Endodermal cell (in vitro differentiated cells): ENCODE data around the gene TBC1D16. TPM values are rescaled to one million over a fixed set of nuclear protein-coding genes. Genes with fewer than 3 reads are reported as not detected.
A peak's percentile ranks its signal among the peaks of the same experiment; 100 is the strongest.

Experiments used
- DNase-seq: peaks from one replicate; pipeline ENCODE4 v3.0.0-alpha.2; 2017
- H3K27ac ChIP-seq: 2 replicates; pipeline ENCODE4 v1.5.1; 2013; ENCODE audit warnings: mild to moderate bottlenecking, low read depth, low read length, moderate library complexity
- H3K27me3 ChIP-seq: 2 replicates; pipeline ENCODE4 v1.6.1; 2013; ENCODE audit warnings: mild to moderate bottlenecking, low read length, moderate library complexity; ENCODE audit not compliant: insufficient read depth, control insufficient read depth, poor library complexity, severe bottlenecking
- H3K36me3 ChIP-seq: 2 replicates; pipeline ENCODE4 v1.7.0; 2013; ENCODE audit warnings: mild to moderate bottlenecking, low read length, moderate library complexity; ENCODE audit not compliant: control insufficient read depth, insufficient read depth
- H3K4me1 ChIP-seq: one replicate; pipeline ENCODE4 v1.7.0; 2013; ENCODE audit warnings: low read length; ENCODE audit not compliant: control insufficient read depth, insufficient read depth
- H3K4me3 ChIP-seq: 2 replicates; pipeline ENCODE4 v1.5.1; 2013; ENCODE audit warnings: mild to moderate bottlenecking, low read length, moderate library complexity
- H3K9ac ChIP-seq: 2 replicates; pipeline ENCODE4 v1.6.1; 2013; ENCODE audit warnings: mild to moderate bottlenecking, low read length, moderate library complexity; ENCODE audit not compliant: poor library complexity, severe bottlenecking; ENCODE audit errors: extremely low read depth
- H3K9me3 ChIP-seq: 2 replicates; pipeline ENCODE4 v1.6.1; 2013; ENCODE audit warnings: mild to moderate bottlenecking, low read length, moderate library complexity; ENCODE audit not compliant: control insufficient read depth
- H3K27ac Mint-ChIP-seq: 2 replicates; pipeline ENCODE4 v1.8.0; 2020; ENCODE audit warnings: mixed read lengths
- H3K27me3 Mint-ChIP-seq: 2 replicates; pipeline ENCODE4 v1.8.0; 2021; ENCODE audit warnings: mild to moderate bottlenecking, mixed read lengths; ENCODE audit not compliant: insufficient read depth
- H3K36me3 Mint-ChIP-seq: 2 replicates; pipeline ENCODE4 v1.8.0; 2020; ENCODE audit warnings: low read depth, mixed read lengths
- H3K4me1 Mint-ChIP-seq: 2 replicates; pipeline ENCODE4 v1.8.0; 2020; ENCODE audit warnings: mixed read lengths
- H3K4me3 Mint-ChIP-seq: 2 replicates; pipeline ENCODE4 v1.8.0; 2020; ENCODE audit warnings: mild to moderate bottlenecking, moderate library complexity, mixed read lengths
- H3K9me3 Mint-ChIP-seq: 2 replicates; pipeline ENCODE4 v1.8.0; 2020; ENCODE audit warnings: mild to moderate bottlenecking, mixed read lengths
- CTCF ChIP-seq: fragments of 200-600 bp; sonication (generic); conservative IDR thresholded peaks from 2 replicates; pipeline ENCODE4 v1.5.0; 2021; ENCODE audit warnings: antibody characterized with exemption, mild to moderate bottlenecking
- WGBS, 2 experiments: methylation state at CpG; one replicate each; pipeline versions ENCODE4 v1.1.5 to v1.1.7; 2013; ENCODE audit warnings: missing lambda C conversion rate in 2 of 2, mixed read lengths in 1 of 2; ENCODE audit not compliant: insufficient coverage in 1 of 2, insufficient read length in 1 of 2; 5-methylcytosine and 5-hydroxymethylcytosine counted together
- total RNA-seq, 2 donors: library from RNA; stranded (reverse); fragmentation: NEBNext Ultra II Directional in 1 of 2; extraction: Animal tissue kit (Norgen Biotek cat#: 25700) in 1 of 2; gene quantifications; 2 replicates in 1 of 2; 3 replicates in 1 of 2; pipeline ENCODE4 v1.2.1, GENCODE V29; 2021

Gene TBC1D16
- total RNA-seq, 2 donors from 2014 or later, result 88.2 to 116 TPM

GRCh38 chr17:80006339-80006720 is 29.3 kb downstream of the TBC1D16 start:
- Histone ChIP-seq H3K27ac (no peak overlapping the region), H3K9me3 (no peaks in the 10 kb centered on the region), H3K27me3 (no peaks in the 10 kb centered on the region), H3K4me3 (no peak overlapping the region), H3K36me3 (peaks cover 11% of the 10 kb centered on the region), H3K4me1 (peaks cover 9% of the 10 kb centered on the region), H3K9ac (no peak overlapping the region)
- WGBS, 2 experiments, result 64 to 70% methylated on average over 5 to 8 of the region's 8 CpGs
- Mint-ChIP-seq H3K4me1 (peaks cover 17% of the 10 kb centered on the region), H3K36me3 (peaks cover 31% of the 10 kb centered on the region), H3K27ac (no peak overlapping the region), H3K9me3 (no peaks in the 10 kb centered on the region), H3K4me3 (peak overlapping the region; percentile 28), H3K27me3 (no peaks in the 10 kb centered on the region)
- TF ChIP-seq CTCF, result no peak
- no peak for DNase-seq

GRCh38 chr17:80005360-80006338 is 30.0 kb downstream of the TBC1D16 start:
- peak overlapping the region; percentile 28 for H3K4me3 Mint-ChIP-seq
- 55 to 62% methylated on average over 24 to 37 of the region's 37 CpGs for WGBS, 2 experiments
- Histone ChIP-seq H3K4me3 (no peak overlapping the region), H3K9me3 (peaks cover under 1% of the 10 kb centered on the region), H3K4me1 (peaks cover 9% of the 10 kb centered on the region), H3K27me3 (no peaks in the 10 kb centered on the region), H3K27ac (no peak overlapping the region), H3K36me3 (peaks cover 17% of the 10 kb centered on the region), H3K9ac (no peak overlapping the region)
- H3K36me3 Mint-ChIP-seq, result peaks cover 36% of the 10 kb centered on the region
- H3K4me1 Mint-ChIP-seq, result peaks cover 17% of the 10 kb centered on the region
- peak overlapping the region; percentile 70 for H3K27ac Mint-ChIP-seq
- H3K27me3 Mint-ChIP-seq, result no peaks in the 10 kb centered on the region
- no peaks in the 10 kb centered on the region for H3K9me3 Mint-ChIP-seq
- DNase-seq, result peak; percentile 93
- TF ChIP-seq CTCF, result peak; percentile 98

GRCh38 chr17:80003969-80004368 is 31.7 kb downstream of the TBC1D16 start:
- Mint-ChIP-seq H3K4me3 (no peak overlapping the region), H3K27me3 (no peaks in the 10 kb centered on the region), H3K9me3 (peaks cover 8% of the 10 kb centered on the region), H3K27ac (peak overlapping the region; percentile 7), H3K36me3 (peaks cover 46% of the 10 kb centered on the region), H3K4me1 (peaks cover 17% of the 10 kb centered on the region)
- Histone ChIP-seq H3K4me3 (no peak overlapping the region), H3K27ac (no peak overlapping the region), H3K36me3 (peaks cover 24% of the 10 kb centered on the region), H3K9me3 (peaks cover 6% of the 10 kb centered on the region), H3K9ac (no peak overlapping the region), H3K4me1 (peaks cover 9% of the 10 kb centered on the region), H3K27me3 (no peaks in the 10 kb centered on the region)
- TF ChIP-seq CTCF, result no peak
- no peak for DNase-seq
- 98 to 99% methylated on average over 15 of the region's 15 CpGs for WGBS, 2 experiments
